Panc1 (cell line): ENCODE results near the gene R3HDM4.

ENCODE experiments used
- POLR2AphosphoS5 ChIP-seq: IDR thresholded peaks from 2 replicates; pipeline ENCODE4 v1.6.1; 2012; ENCODE audit warnings: mild to moderate bottlenecking, low read depth, low read length, moderate library complexity
- REST ChIP-seq, 2 experiments: IDR thresholded peaks; 2 replicates each; pipeline ENCODE4 v1.6.1; 2011 to 2012; ENCODE audit warnings: low read depth in 2 of 2, control low read depth in 1 of 2, low read length in 1 of 2, mild to moderate bottlenecking in 1 of 2, moderate library complexity in 1 of 2; ENCODE audit not compliant: insufficient read depth in 1 of 2
- TF ChIP-seq, protein P1 (sequence below): fragments of 450-650 bp; IDR thresholded peaks from 2 replicates; pipeline ENCODE4 v1.5.1; 2017; ENCODE audit warnings: mild to moderate bottlenecking

- TF ChIP-seq, protein P1, sequence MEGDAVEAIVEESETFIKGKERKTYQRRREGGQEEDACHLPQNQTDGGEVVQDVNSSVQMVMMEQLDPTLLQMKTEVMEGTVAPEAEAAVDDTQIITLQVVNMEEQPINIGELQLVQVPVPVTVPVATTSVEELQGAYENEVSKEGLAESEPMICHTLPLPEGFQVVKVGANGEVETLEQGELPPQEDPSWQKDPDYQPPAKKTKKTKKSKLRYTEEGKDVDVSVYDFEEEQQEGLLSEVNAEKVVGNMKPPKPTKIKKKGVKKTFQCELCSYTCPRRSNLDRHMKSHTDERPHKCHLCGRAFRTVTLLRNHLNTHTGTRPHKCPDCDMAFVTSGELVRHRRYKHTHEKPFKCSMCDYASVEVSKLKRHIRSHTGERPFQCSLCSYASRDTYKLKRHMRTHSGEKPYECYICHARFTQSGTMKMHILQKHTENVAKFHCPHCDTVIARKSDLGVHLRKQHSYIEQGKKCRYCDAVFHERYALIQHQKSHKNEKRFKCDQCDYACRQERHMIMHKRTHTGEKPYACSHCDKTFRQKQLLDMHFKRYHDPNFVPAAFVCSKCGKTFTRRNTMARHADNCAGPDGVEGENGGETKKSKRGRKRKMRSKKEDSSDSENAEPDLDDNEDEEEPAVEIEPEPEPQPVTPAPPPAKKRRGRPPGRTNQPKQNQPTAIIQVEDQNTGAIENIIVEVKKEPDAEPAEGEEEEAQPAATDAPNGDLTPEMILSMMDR = no peak
- TF ChIP-seq POLR2AphosphoS5 (no peak), REST (IDR thresholded peaks at IDR 0.05; ENCODE audit: insufficient read depth in 1 of 2, low read depth in 2 of 2, low read length in 1 of 2) (no peak)
Observed at GRCh38 chr19:852136-853013, 60.6 kb downstream of the R3HDM4 start, which contains the start of gene ELANE.
